ENCODE measurements around the gene FNDC7.
"Not testable (repeated sequence)": the region's sequence is repeated elsewhere in the genome, so short reads cannot be mapped to it uniquely, and the experiment has no call there.

FNDC7 gene, protein sequence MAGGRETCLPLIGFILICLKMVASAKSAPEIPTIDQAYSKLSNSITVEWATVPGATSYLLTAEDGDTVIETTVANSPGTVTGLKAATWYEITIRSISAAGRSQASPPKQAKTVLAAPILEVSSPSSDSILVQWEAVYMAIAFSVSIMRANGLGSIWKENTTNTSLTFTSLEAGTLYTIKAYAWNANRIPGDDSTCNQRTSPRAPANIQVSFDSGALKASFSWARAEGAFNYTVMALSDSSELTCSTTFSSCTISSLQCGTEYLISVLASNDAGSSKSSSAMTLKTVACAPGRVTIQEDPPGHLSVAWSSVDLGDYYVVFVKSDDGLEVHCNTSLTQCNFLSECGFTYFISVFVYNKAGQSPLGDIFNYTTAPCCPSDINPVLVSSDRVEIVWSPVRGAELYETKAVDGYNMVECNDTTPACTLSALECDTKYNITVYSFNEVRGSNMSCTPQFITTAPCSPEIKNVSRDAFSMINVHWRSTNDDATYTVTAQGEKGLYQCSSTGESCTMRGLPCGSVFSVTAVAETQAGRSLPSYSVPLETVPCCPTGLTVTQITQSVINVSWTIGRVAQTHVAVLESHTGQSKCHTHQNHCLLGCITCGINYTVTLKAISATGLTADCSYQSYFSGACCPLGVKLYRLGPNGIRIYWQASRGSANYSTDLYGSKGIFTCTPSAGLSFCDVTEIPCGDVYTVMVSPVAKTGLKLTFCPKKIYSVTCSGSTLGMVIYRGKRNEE

GRCh38 chr1:108712606-108713150 is at the start of gene FNDC7:
Gene FNDC7 (plus strand): TSS chr1:108712908. CDS start chr1:108712934, 26 bp downstream.
- no peak for DNase-seq

- DNase-seq, result no peak
Observed at GRCh38 chr1:108663074-108663473, 49.6 kb upstream of the FNDC7 start.

- no peak for DNase-seq
Observed at GRCh38 chr1:108664481-108664880, 48.2 kb upstream of the FNDC7 start.

- no peak for DNase-seq
Observed at GRCh38 chr1:108665067-108665466, 47.6 kb upstream of the FNDC7 start.

GRCh38 chr1:108665771-108666170 is 46.9 kb upstream of the FNDC7 start:
- no peak for DNase-seq

GRCh38 chr1:108667422-108667821 is 45.3 kb upstream of the FNDC7 start:
- not testable (repeated sequence) for DNase-seq

DNA sequence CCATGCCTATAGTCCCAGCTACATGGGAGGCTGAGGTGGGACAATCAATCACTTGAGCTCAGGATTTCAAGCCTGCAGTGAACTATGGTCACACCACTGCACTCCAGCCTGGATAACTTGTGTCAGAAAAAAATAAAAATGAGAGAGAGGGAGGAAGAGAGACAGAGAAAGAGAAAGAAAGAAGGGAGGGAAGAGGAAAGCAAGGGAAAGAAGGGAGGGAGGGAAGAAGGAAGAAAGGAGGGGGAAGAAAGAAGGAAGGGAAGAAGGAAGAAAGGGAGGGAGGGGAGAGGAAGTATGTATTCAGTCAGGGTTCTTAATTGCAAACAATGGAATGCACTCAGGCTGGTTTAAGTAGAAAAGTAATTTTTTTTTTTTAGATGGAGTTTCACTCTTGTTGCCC is 43.9 kb upstream of the FNDC7 start:
- no peak for DNase-seq

GRCh38 chr1:108669679-108670078 is 43.0 kb upstream of the FNDC7 start:
- no peak for DNase-seq

GRCh38 chr1:108670131-108670773 is 42.5 kb upstream of the FNDC7 start:
- DNase-seq, result no peak

GRCh38 chr1:108671143-108671542 is 41.6 kb upstream of the FNDC7 start:
- no peak for DNase-seq

- no peak for DNase-seq
Observed at GRCh38 chr1:108678706-108679105, 34.0 kb upstream of the FNDC7 start.

DNA sequence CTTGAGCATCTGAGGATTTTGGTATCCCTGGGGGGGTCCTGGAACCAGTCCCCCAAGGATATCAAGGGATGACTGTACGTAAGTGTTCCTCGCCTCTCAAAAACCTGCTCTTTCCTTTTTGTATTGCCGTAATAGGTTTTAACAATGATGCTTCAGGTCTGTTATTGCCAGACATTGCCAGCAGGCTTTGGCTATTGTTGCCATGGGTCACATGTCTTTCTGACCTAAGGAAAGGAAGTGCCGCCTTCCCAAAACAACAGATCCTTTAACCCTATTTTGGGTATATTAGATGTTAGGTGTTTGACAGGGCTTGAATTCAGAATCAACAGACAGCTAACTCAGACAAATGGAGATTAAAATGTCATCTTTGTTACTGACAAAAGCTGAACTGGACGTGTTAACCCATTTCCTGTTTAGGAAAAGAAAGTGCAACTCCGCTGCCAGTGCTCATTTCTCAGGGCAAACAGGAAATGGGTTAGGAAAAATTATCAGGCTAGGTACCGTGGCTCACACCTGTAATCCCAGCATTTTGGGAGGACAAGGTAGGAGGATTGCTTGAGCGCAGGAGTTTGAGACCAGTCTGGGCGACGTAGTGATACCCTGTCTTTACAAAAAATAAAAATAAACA is 33.0 kb upstream of the FNDC7 start:
- no peak for DNase-seq

- DNase-seq, result not testable (repeated sequence)
Observed at GRCh38 chr1:108681701-108682100, 31.0 kb upstream of the FNDC7 start.

- DNase-seq, result no peak
Observed at GRCh38 chr1:108685529-108685928, 27.2 kb upstream of the FNDC7 start.

GRCh38 chr1:108686614-108687313 is 25.9 kb upstream of the FNDC7 start:
- no peak for DNase-seq

- no peak for DNase-seq
Observed at GRCh38 chr1:108691128-108691941, 21.4 kb upstream of the FNDC7 start.

GRCh38 chr1:108691942-108692723 is 20.6 kb upstream of the FNDC7 start, which contains the start of gene PRPF38B:
Gene PRPF38B (plus strand): TSS chr1:108692310. CDS start chr1:108692592, 282 bp downstream.
- peak; percentile 84 for DNase-seq

- peak; percentile 51 for DNase-seq
Observed at GRCh38 chr1:108692724-108693655, 19.7 kb upstream of the FNDC7 start.

DNA sequence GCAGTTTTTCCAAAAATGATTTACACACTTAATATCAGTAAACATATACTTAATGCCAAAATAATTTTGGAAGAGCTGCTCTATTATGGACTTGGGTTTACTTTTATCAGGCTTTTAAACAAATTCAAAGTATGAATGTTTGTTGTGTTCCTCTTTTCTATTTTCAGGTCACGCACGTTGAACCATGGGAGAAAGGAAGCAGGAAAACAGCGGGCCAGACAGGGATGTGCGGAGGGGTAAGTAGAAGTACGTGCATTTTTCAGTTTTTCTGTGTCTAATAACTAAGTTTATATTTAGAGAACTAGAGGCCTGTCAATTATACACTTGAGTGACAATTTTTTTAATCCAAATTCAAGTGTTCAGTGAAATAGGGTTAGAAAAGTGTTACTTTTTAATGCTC is 17.2 kb upstream of the FNDC7 start:
- DNase-seq, result no peak
